ENCODE measurements around the gene TBC1D22B. TPM values are rescaled to one million over a fixed set of nuclear protein-coding genes. Genes with fewer than 3 reads are reported as not detected.
A peak's percentile ranks its signal among the peaks of the same experiment; 100 is the strongest.

The TBC1D22B gene
- total and polyA plus RNA-seq, 2 of the 13 experiments (the other 11 are each of a cell fraction or from before 2014, with no cell fraction given), result 9.7 to 12.9 TPM

DNA sequence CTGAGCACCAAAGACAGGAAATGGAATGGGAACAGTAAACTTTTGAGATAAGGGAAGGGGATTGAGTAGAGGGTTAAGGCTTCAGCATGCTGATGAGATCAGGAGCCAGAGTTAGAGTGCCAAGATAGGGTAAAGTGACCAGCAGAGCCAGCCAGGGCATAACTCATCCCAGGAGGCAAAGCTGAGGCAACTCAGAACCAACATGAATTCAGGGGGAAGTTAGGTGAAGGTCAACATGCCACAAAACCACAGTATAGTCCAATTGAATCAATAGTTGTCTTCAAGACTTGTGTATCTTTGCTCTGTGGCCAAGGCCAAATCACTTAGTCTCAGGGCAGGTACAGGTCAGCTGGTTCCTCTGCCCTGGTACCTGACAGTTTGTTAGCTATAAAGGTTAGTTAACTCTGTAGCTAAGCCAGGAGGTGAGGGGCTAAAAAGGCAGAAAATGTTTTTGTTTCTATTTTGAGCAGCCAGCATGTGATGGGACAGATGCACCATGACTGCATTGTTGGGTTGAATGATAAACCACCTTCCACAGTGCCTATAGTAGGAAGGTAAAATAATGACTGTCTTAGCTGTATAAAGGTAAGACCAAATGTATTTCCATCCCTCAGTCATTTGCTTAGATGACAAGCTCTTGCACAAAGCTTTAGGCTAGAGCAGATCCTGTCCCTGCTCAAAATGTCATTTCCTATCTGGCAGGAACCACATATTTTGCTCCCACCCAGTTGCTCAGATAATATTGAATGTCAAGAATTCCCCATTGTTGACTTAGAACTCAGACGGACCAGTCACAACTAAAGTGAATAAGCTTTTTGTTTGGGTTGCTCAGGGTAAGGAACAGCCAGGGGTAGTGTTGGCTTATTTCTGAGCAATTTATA is 112.0 kb downstream of the TBC1D22B start (continued):
- TF ChIP-seq, protein P1, sequence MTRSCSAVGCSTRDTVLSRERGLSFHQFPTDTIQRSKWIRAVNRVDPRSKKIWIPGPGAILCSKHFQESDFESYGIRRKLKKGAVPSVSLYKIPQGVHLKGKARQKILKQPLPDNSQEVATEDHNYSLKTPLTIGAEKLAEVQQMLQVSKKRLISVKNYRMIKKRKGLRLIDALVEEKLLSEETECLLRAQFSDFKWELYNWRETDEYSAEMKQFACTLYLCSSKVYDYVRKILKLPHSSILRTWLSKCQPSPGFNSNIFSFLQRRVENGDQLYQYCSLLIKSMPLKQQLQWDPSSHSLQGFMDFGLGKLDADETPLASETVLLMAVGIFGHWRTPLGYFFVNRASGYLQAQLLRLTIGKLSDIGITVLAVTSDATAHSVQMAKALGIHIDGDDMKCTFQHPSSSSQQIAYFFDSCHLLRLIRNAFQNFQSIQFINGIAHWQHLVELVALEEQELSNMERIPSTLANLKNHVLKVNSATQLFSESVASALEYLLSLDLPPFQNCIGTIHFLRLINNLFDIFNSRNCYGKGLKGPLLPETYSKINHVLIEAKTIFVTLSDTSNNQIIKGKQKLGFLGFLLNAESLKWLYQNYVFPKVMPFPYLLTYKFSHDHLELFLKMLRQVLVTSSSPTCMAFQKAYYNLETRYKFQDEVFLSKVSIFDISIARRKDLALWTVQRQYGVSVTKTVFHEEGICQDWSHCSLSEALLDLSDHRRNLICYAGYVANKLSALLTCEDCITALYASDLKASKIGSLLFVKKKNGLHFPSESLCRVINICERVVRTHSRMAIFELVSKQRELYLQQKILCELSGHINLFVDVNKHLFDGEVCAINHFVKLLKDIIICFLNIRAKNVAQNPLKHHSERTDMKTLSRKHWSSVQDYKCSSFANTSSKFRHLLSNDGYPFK (CRISPR knock-in tag; IDR thresholded peaks at IDR 0.05; ENCODE audit: borderline replicate concordance), result no peak
- TF ChIP-seq, protein P2, sequence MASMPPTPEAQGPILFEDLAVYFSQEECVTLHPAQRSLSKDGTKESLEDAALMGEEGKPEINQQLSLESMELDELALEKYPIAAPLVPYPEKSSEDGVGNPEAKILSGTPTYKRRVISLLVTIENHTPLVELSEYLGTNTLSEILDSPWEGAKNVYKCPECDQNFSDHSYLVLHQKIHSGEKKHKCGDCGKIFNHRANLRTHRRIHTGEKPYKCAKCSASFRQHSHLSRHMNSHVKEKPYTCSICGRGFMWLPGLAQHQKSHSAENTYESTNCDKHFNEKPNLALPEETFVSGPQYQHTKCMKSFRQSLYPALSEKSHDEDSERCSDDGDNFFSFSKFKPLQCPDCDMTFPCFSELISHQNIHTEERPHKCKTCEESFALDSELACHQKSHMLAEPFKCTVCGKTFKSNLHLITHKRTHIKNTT (CRISPR knock-in tag; IDR thresholded peaks at IDR 0.05), result no peak
- TF ChIP-seq ZNF652 (CRISPR knock-in tag; IDR thresholded peaks at IDR 0.05; ENCODE audit: borderline replicate concordance, low read depth) (0 out of 2 replicates have a peak, but pooled peaks have one; percentile 16), ZNF674 (CRISPR knock-in tag; IDR thresholded peaks at IDR 0.05; ENCODE audit: low read depth) (no peak), HNF4A (CRISPR knock-in tag; IDR thresholded peaks at IDR 0.05) (peak; percentile 91), NR2F1 (CRISPR knock-in tag; IDR thresholded peaks at IDR 0.05) (peak; percentile 81 to 91), PTBP1 (IDR thresholded peaks at IDR 0.05; ENCODE audit: low read depth, low read length, poor library complexity, severe bottlenecking) (no peak), JUND (CRISPR knock-in tag; IDR thresholded peaks at IDR 0.05) (peak; percentile 68; the same call in 1 of the 2 replicates), CENPX (CRISPR knock-in tag; IDR thresholded peaks at IDR 0.05) (no peak), ZNF383 (CRISPR knock-in tag; IDR thresholded peaks at IDR 0.05; ENCODE audit: borderline replicate concordance) (no peak), GATAD2A (CRISPR knock-in tag; IDR thresholded peaks at IDR 0.05) (peak; percentile 95), CREM (IDR thresholded peaks at IDR 0.05) (peak; percentile 65; the same call in 1 of the 2 replicates), CREM (CRISPR knock-in tag; IDR thresholded peaks at IDR 0.05) (no peak), HMG20A (CRISPR knock-in tag; IDR thresholded peaks at IDR 0.05; ENCODE audit: borderline replicate concordance) (peak; percentile 94), ARNTL (CRISPR knock-in tag; IDR thresholded peaks at IDR 0.05) (no peak), HDAC6 (IDR thresholded peaks at IDR 0.05; ENCODE audit: low read depth, low read length) (no peak)
- TF ChIP-seq, protein P3, sequence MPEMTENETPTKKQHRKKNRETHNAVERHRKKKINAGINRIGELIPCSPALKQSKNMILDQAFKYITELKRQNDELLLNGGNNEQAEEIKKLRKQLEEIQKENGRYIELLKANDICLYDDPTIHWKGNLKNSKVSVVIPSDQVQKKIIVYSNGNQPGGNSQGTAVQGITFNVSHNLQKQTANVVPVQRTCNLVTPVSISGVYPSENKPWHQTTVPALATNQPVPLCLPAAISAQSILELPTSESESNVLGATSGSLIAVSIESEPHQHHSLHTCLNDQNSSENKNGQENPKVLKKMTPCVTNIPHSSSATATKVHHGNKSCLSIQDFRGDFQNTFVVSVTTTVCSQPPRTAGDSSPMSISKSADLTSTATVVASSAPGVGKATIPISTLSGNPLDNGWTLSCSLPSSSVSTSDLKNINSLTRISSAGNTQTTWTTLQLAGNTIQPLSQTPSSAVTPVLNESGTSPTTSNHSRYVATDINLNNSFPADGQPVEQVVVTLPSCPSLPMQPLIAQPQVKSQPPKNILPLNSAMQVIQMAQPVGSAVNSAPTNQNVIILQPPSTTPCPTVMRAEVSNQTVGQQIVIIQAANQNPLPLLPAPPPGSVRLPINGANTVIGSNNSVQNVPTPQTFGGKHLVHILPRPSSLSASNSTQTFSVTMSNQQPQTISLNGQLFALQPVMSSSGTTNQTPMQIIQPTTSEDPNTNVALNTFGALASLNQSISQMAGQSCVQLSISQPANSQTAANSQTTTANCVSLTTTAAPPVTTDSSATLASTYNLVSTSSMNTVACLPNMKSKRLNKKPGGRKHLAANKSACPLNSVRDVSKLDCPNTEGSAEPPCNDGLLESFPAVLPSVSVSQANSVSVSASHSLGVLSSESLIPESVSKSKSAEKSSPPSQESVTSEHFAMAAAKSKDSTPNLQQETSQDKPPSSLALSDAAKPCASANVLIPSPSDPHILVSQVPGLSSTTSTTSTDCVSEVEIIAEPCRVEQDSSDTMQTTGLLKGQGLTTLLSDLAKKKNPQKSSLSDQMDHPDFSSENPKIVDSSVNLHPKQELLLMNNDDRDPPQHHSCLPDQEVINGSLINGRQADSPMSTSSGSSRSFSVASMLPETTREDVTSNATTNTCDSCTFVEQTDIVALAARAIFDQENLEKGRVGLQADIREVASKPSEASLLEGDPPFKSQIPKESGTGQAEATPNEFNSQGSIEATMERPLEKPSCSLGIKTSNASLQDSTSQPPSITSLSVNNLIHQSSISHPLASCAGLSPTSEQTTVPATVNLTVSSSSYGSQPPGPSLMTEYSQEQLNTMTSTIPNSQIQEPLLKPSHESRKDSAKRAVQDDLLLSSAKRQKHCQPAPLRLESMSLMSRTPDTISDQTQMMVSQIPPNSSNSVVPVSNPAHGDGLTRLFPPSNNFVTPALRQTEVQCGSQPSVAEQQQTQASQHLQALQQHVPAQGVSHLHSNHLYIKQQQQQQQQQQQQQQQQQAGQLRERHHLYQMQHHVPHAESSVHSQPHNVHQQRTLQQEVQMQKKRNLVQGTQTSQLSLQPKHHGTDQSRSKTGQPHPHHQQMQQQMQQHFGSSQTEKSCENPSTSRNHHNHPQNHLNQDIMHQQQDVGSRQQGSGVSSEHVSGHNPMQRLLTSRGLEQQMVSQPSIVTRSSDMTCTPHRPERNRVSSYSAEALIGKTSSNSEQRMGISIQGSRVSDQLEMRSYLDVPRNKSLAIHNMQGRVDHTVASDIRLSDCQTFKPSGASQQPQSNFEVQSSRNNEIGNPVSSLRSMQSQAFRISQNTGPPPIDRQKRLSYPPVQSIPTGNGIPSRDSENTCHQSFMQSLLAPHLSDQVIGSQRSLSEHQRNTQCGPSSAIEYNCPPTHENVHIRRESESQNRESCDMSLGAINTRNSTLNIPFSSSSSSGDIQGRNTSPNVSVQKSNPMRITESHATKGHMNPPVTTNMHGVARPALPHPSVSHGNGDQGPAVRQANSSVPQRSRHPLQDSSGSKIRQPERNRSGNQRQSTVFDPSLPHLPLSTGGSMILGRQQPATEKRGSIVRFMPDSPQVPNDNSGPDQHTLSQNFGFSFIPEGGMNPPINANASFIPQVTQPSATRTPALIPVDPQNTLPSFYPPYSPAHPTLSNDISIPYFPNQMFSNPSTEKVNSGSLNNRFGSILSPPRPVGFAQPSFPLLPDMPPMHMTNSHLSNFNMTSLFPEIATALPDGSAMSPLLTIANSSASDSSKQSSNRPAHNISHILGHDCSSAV (CRISPR knock-in tag; IDR thresholded peaks at IDR 0.05; ENCODE audit: borderline replicate concordance), result no peak

Measured in HepG2 (cell line).